Measurements from ENCODE around the gene FXYD1.

- TF ChIP-seq CTCF (IDR thresholded peaks at IDR 0.05; ENCODE audit: low read length) (no peak), EZH2phosphoT487 (IDR thresholded peaks at IDR 0.05; ENCODE audit: low read length) (no peak)
Observed at GRCh38 chr19:35099897-35100275, 38.7 kb upstream of the FXYD1 start.
